IMR-90 (cell line): ENCODE data around the gene THEM4. TPM values are rescaled to one million over a fixed set of nuclear protein-coding genes. Genes with fewer than 3 reads are reported as not detected.

Experiments
- ATAC-seq: fragments of 200-7000 bp; cut with Tn5 transposase; 2 replicates; pipeline ENCODE4 v1.9.1; 2020; ENCODE audit warnings: low read depth, mild to moderate bottlenecking, moderate library complexity
- BruUV-seq: library from RNA; stranded (reverse); fragments of 400-500 nt; replicated peaks from 2 replicates; lab custom pipeline; 2021; lab: Mats Ljungman, UMichigan
- CTCF ChIA-PET: fragments of 300-600 bp; formaldehyde crosslinking; extraction: SDS; loops from one replicate; lab custom pipeline; 2021; ENCODE audit warnings: antibody characterized with exemption; lab: Yijun Ruan, JAX
- POLR2A ChIA-PET: fragments of 300-600 bp; sonication (Branson Sonifier 250); formaldehyde crosslinking; loops from one replicate; lab custom pipeline; 2022; ENCODE audit warnings: antibody characterized with exemption; ENCODE audit not compliant: unreplicated experiment; lab: Charles Lee
- DNase-seq: peaks from one replicate; pipeline ENCODE4 v3.0.0; 2013
- H2AFZ ChIP-seq: replicated peaks from 2 replicates; pipeline ENCODE3; 2013; ENCODE audit warnings: low read length, mild to moderate bottlenecking; ENCODE audit not compliant: poor library complexity
- H2AK5ac ChIP-seq: 2 replicates; pipeline ENCODE4 v1.6.1; 2013; ENCODE audit warnings: low read depth, low read length, inconsistent platforms
- H2AK9ac ChIP-seq: replicated peaks from 2 replicates; pipeline ENCODE3; 2013; ENCODE audit warnings: mild to moderate bottlenecking, low read depth, low read length, moderate library complexity; ENCODE audit not compliant: poor library complexity
- H2BK120ac ChIP-seq: 2 replicates; pipeline ENCODE4 v1.6.1; 2013; ENCODE audit warnings: low read depth, low read length, inconsistent platforms
- H2BK15ac ChIP-seq: 3 replicates; pipeline ENCODE4 v1.6.1; 2013; ENCODE audit warnings: low read depth, low read length, inconsistent platforms
- H2BK20ac ChIP-seq: 2 replicates; pipeline ENCODE4 v1.6.1; 2013; ENCODE audit warnings: low read depth, mild to moderate bottlenecking, inconsistent platforms, low read length, moderate library complexity
- H2BK5ac ChIP-seq: 2 replicates; pipeline ENCODE4 v1.6.1; 2013; ENCODE audit warnings: mild to moderate bottlenecking, low read depth, low read length, inconsistent platforms; ENCODE audit not compliant: poor library complexity, severe bottlenecking
- H3K14ac ChIP-seq: replicated peaks from 2 replicates; pipeline ENCODE4 v1.6.1; 2013; ENCODE audit warnings: low read depth, low read length, inconsistent platforms
- H3K18ac ChIP-seq: 2 replicates; pipeline ENCODE4 v1.6.1; 2013; ENCODE audit warnings: low read depth, low read length, control low read depth
- H3K23ac ChIP-seq: 2 replicates; pipeline ENCODE4 v1.6.1; 2013; ENCODE audit warnings: low read depth, low read length, inconsistent platforms
- H3K27ac ChIP-seq: 2 replicates; pipeline ENCODE4 v1.5.1; 2013; ENCODE audit warnings: mild to moderate bottlenecking, control low read depth, low read length; ENCODE audit not compliant: insufficient read depth
- H3K27me3 ChIP-seq: 2 replicates; pipeline ENCODE4 v1.6.1; 2013; ENCODE audit warnings: low read length; ENCODE audit not compliant: control insufficient read depth, insufficient read depth
- H3K36me3 ChIP-seq: 2 replicates; pipeline ENCODE4 v1.6.1; 2013; ENCODE audit warnings: low read length, mixed read lengths; ENCODE audit not compliant: control insufficient read depth, insufficient read depth
- H3K4ac ChIP-seq: 2 replicates; pipeline ENCODE4 v1.6.1; 2013; ENCODE audit warnings: low read depth, low read length, inconsistent platforms
- H3K4me1 ChIP-seq: 2 replicates; pipeline ENCODE4 v1.6.1; 2013; ENCODE audit warnings: low read length, mixed read lengths; ENCODE audit not compliant: control insufficient read depth, insufficient read depth
- H3K4me2 ChIP-seq: 2 replicates; pipeline ENCODE4 v1.6.1; 2013; ENCODE audit warnings: low read depth, mild to moderate bottlenecking, control low read depth, low read length, moderate library complexity
- H3K4me3 ChIP-seq: 2 replicates; pipeline ENCODE4 v1.5.1; 2013; ENCODE audit warnings: low read depth, mild to moderate bottlenecking, control low read depth, low read length, moderate library complexity; ENCODE audit not compliant: insufficient read depth
- H3K56ac ChIP-seq: 2 replicates; pipeline ENCODE4 v1.6.1; 2013; ENCODE audit warnings: low read length, inconsistent platforms; ENCODE audit not compliant: insufficient read depth; ENCODE audit errors: extremely low read depth
- H3K79me1 ChIP-seq, 2 experiments: 2 replicates each; pipeline ENCODE4 v1.6.1; 2013; ENCODE audit warnings: low read length in 2 of 2, inconsistent platforms in 1 of 2, low read depth in 1 of 2
- H3K9ac ChIP-seq: 2 replicates; pipeline ENCODE4 v1.6.1; 2013; ENCODE audit warnings: low read depth, low read length, control low read depth
- H3K9me1 ChIP-seq: 2 replicates; pipeline ENCODE4 v1.6.1; 2013; ENCODE audit warnings: low read length, inconsistent platforms; ENCODE audit not compliant: insufficient read depth
- H3K9me3 ChIP-seq: 2 replicates; pipeline ENCODE4 v1.6.1; 2013; ENCODE audit warnings: low read length; ENCODE audit not compliant: control insufficient read depth, insufficient read depth
- H4K20me1 ChIP-seq: 2 replicates; pipeline ENCODE4 v1.6.1; 2013; ENCODE audit warnings: low read length, inconsistent platforms; ENCODE audit not compliant: insufficient read depth
- H4K5ac ChIP-seq: 2 replicates; pipeline ENCODE4 v1.6.1; 2013; ENCODE audit warnings: mild to moderate bottlenecking, low read depth, low read length, control low read depth
- H4K8ac ChIP-seq, 2 experiments: 2 replicates each; pipeline ENCODE4 v1.6.1; 2013; ENCODE audit warnings: low read depth in 2 of 2, low read length in 2 of 2, control low read depth in 1 of 2, inconsistent platforms in 1 of 2
- H4K91ac ChIP-seq: 2 replicates; pipeline ENCODE4 v1.6.1; 2013; ENCODE audit warnings: low read depth, low read length, inconsistent platforms; ENCODE audit not compliant: insufficient read depth
- BHLHE40 ChIP-seq: fragments of 150-350 bp; IDR thresholded peaks from 2 replicates; pipeline ENCODE4 v1.6.1; 2016; ENCODE audit warnings: mild to moderate bottlenecking, low read depth, low read length
- CEBPB ChIP-seq: IDR thresholded peaks from 2 replicates; pipeline ENCODE4 v1.6.1; 2012; ENCODE audit warnings: low read depth, low read length, improper control_type of control experiment
- FOS ChIP-seq: fragments of 150-350 bp; IDR thresholded peaks from 2 replicates; pipeline ENCODE4 v1.6.1; 2016; ENCODE audit warnings: low read depth, low read length
- MAFK ChIP-seq: IDR thresholded peaks from 2 replicates; pipeline ENCODE4 v1.6.1; 2012; ENCODE audit warnings: low read depth, low read length, improper control_type of control experiment
- MXI1 ChIP-seq: IDR thresholded peaks from 2 replicates; pipeline ENCODE4 v1.6.1; 2012; ENCODE audit warnings: low read depth, mild to moderate bottlenecking, low read length, moderate library complexity, borderline replicate concordance
- NFE2L2 ChIP-seq: fragments of 150-350 bp; IDR thresholded peaks from 2 replicates; pipeline ENCODE4 v1.6.1; 2016; ENCODE audit warnings: low read depth, mild to moderate bottlenecking, low read length
- RAD21 ChIP-seq: IDR thresholded peaks from 2 replicates; pipeline ENCODE4 v1.6.1; 2012; ENCODE audit warnings: low read length, improper control_type of control experiment
- RFX5 ChIP-seq: IDR thresholded peaks from 2 replicates; pipeline ENCODE4 v1.8.0; 2012; ENCODE audit warnings: low read depth, mild to moderate bottlenecking, low read length, moderate library complexity
- SMC3 ChIP-seq: fragments of 150-350 bp; IDR thresholded peaks from 2 replicates; pipeline ENCODE4 v1.6.1; 2016; ENCODE audit warnings: low read depth, mild to moderate bottlenecking, antibody characterized with exemption, low read length, moderate library complexity
- WGBS, 2 experiments: methylation state at CpG; one replicate each; pipeline versions ENCODE4 v1.1.5 to v1.1.7; 2013; ENCODE audit warnings: missing lambda C conversion rate in 2 of 2; ENCODE audit not compliant: insufficient read length in 1 of 2; ENCODE audit errors: extremely low coverage in 2 of 2; 5-methylcytosine and 5-hydroxymethylcytosine counted together
- dilution Hi-C: fragments of 300-500 bp; cut with HindIII; formaldehyde crosslinking; loops from one replicate; pipeline ENCODE4 v1.14.3; 2018; ENCODE audit warnings: low sequenced_read_pairs; ENCODE audit not compliant: unreplicated experiment
- in situ Hi-C: fragments of 300-500 bp; cut with MboI; formaldehyde crosslinking; loops from 3 replicates; pipeline ENCODE4 v1.14.3; 2019; ENCODE audit warnings: low sequenced_read_pairs, inconsistent platforms, mixed read lengths
- intact Hi-C: fragments of 100-400 bp; cut with micrococcal nuclease; formaldehyde crosslinking; loops from 2 replicates; pipeline ENCODE4 v1.10.0; 2022
- polyA plus RNA-seq, 3 experiments: library from polyadenylated mRNA; depleted of rRNA; stranded (reverse); fragments of >200 nt; gene quantifications; 2 replicates each; pipeline ENCODE4 v1.2.3, GENCODE V29; 2012; ENCODE audit warnings: low replicate concordance in 1 of 3
- total RNA-seq: library from RNA; depleted of rRNA; stranded (reverse); fragments of >200 nt; gene quantifications from 2 replicates; pipeline ENCODE4 v1.2.3, GENCODE V29; 2012
- TF ChIP-seq, protein P1 (sequence below): fragments of 150-350 bp; IDR thresholded peaks from 2 replicates; pipeline ENCODE4 v1.6.1; 2016; ENCODE audit warnings: low read depth, mild to moderate bottlenecking, low read length, moderate library complexity, borderline replicate concordance
- TF ChIP-seq, protein P2 (sequence below): conservative IDR thresholded peaks from 2 replicates; pipeline ENCODE4 v1.5.1; 2012; ENCODE audit warnings: mild to moderate bottlenecking, low read depth, low read length, improper control_type of control experiment
- TF ChIP-seq, protein P3 (sequence below): fragments of 150-350 bp; IDR thresholded peaks from 2 replicates; pipeline ENCODE4 v1.6.1; 2017; ENCODE audit warnings: mild to moderate bottlenecking, antibody characterized with exemption, low read length, low read depth

The THEM4 gene
- total and polyA plus RNA-seq, 2 of the 4 experiments (the other 2 are of a cell fraction): 7.3 to 15.7 TPM

DNA sequence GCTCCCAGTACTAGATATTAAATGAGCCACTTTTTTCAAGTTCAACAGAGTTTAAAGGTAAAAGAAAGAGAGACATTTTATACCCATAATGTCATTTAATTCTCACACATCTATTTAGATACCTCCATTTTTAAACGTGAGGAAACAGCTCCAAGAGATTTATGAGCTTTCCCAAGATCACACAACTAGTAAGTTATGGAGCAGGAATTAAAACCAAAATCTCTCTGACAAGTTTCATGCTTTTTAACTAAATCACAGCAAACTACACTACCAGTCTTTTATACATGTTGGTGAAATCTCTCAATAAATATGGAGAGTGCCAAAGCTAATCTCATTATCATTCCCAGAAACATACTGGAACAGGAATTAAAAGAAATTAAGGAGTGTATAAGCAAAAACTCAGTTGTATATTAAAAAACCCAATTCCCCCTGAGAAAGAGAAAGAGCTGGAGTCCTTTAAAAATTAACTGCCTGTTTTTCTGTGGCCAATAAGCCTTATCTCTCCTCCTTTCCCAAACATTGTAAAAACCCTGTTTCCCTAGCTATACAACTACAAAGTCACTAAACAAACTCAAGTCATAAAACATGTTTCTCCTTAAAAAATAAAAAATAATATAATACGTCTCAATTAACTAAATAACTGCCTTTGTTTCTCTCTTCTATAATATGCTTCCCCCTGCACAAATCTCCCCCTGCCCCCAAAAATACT, 26.7 kb upstream of the THEM4 start:
- Histone ChIP-seq H2AK5ac (no peak overlapping the region), H3K4me2 (no peak overlapping the region), H2BK5ac (no peak overlapping the region), H3K9me1 (no peaks in the 10 kb centered on the region), H4K5ac (no peak overlapping the region), H2AFZ (no peak overlapping the region), H2BK20ac (no peak overlapping the region), H3K79me1 (no peaks in the 10 kb centered on the region), H2BK15ac (no peak overlapping the region), H3K4ac (no peak overlapping the region), H4K91ac (no peak overlapping the region), H3K27me3 (peaks cover 7% of the 10 kb centered on the region), H3K27ac (no peak overlapping the region), H3K23ac (no peak overlapping the region), H3K4me1 (no peaks in the 10 kb centered on the region), H3K9ac (no peak overlapping the region), H3K18ac (no peak overlapping the region), H2AK9ac (no peak overlapping the region), H3K9me3 (no peaks in the 10 kb centered on the region), H3K56ac (no peak overlapping the region), H3K14ac (no peak overlapping the region), H3K4me3 (no peak overlapping the region), H4K20me1 (no peaks in the 10 kb centered on the region), H3K36me3 (no peaks in the 10 kb centered on the region), H2BK120ac (no peak overlapping the region), H4K8ac (no peak overlapping the region)
- CTCF ChIA-PET: interaction anchor here (0.9 to 4.0 kb wide), 4 partner anchors 17 to 65 kb away, joined by 4 to 25 read pairs (median 6); no protein-coding TSS in a partner anchor
- ATAC-seq (no peak), DNase-seq (no peak)
- in situ Hi-C loops (no loop called here), dilution Hi-C loops (no loop called here), intact Hi-C loops (loop anchor here (10.0 kb wide), 1 partner anchor 249 kb away; no protein-coding TSS in a partner anchor)
- BruUV-seq: no TSS peak
- WGBS, 2 experiments: 78% methylated on average over 1 of the region's 2 CpGs; no CpG with 5 or more reads in 1 of the 2 experiments
- TF ChIP-seq BHLHE40 (no peak), RAD21 (no peak), NFE2L2 (no peak), MXI1 (no peak), FOS (no peak), CEBPB (no peak), RFX5 (no peak), MAFK (no peak), SMC3 (no peak)
- TF ChIP-seq, protein P1, sequence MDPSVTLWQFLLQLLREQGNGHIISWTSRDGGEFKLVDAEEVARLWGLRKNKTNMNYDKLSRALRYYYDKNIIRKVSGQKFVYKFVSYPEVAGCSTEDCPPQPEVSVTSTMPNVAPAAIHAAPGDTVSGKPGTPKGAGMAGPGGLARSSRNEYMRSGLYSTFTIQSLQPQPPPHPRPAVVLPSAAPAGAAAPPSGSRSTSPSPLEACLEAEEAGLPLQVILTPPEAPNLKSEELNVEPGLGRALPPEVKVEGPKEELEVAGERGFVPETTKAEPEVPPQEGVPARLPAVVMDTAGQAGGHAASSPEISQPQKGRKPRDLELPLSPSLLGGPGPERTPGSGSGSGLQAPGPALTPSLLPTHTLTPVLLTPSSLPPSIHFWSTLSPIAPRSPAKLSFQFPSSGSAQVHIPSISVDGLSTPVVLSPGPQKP: no peak
- TF ChIP-seq, protein P2, sequence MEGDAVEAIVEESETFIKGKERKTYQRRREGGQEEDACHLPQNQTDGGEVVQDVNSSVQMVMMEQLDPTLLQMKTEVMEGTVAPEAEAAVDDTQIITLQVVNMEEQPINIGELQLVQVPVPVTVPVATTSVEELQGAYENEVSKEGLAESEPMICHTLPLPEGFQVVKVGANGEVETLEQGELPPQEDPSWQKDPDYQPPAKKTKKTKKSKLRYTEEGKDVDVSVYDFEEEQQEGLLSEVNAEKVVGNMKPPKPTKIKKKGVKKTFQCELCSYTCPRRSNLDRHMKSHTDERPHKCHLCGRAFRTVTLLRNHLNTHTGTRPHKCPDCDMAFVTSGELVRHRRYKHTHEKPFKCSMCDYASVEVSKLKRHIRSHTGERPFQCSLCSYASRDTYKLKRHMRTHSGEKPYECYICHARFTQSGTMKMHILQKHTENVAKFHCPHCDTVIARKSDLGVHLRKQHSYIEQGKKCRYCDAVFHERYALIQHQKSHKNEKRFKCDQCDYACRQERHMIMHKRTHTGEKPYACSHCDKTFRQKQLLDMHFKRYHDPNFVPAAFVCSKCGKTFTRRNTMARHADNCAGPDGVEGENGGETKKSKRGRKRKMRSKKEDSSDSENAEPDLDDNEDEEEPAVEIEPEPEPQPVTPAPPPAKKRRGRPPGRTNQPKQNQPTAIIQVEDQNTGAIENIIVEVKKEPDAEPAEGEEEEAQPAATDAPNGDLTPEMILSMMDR: no peak
- TF ChIP-seq, protein P3, sequence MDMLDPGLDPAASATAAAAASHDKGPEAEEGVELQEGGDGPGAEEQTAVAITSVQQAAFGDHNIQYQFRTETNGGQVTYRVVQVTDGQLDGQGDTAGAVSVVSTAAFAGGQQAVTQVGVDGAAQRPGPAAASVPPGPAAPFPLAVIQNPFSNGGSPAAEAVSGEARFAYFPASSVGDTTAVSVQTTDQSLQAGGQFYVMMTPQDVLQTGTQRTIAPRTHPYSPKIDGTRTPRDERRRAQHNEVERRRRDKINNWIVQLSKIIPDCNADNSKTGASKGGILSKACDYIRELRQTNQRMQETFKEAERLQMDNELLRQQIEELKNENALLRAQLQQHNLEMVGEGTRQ: no peak
- POLR2A ChIA-PET: no interaction called here
